SKM-1 treated with dmso at 0.1 percent for 144 hours (cell line): ENCODE measurements around the gene CLK2.

Experiments used
- DNase-seq: peaks from one replicate; lab custom pipeline; 2025; ENCODE audit not compliant: unreplicated experiment; lab: John Stamatoyannopoulos, UW

Gene CLK2

GRCh38 chr1:155273343-155274245 lies at the start of gene CLK2:
TSS of gene CLK2 (minus strand) at chr1:155273504. CDS start at chr1:155270977, 2,527 bp downstream.
- peak; percentile 98 for DNase-seq

GRCh38 chr1:155322571-155322952 lies 49.3 kb upstream of the CLK2 start:
- no peak for DNase-seq

DNA sequence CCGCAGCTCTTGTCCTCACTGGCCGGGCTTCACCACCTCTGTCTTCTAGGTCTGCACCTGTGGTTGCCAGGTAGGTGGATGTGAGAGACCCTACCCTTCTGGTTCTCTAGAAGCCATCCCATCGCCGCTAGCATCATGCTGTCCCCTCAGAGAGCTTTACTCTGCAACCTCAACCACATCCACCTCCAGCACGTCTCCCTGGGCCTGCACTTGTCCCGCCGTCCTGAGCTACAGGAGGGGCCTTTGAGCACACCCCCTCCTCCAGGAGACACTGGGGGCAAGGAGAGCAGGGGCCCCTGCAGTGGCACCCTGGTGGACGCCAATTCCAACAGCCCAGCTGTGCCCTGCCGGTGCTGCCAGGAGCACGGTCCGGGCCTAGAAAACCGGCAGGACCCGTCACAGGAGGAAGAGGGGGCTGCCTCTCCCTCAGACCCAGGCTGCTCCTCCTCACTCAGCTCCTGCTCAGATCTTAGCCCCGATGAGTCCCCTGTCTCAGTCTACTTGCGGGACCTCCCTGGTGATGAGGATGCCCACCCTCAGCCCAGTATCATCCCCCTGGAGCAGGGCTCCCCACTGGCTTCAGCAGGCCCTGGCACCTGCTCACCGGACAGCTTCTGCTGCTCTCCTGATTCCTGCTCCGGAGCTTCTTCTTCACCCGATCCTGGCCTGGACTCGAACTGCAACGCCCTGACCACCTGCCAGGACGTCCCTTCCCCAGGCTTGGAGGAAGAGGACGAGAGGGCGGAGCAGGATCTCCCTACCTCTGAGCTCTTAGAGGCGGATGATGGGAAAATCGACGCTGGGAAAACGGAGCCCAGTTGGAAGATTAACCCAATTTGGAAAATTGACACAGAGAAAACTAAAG lies 48.6 kb upstream of the CLK2 start:
- no peak for DNase-seq

DNA sequence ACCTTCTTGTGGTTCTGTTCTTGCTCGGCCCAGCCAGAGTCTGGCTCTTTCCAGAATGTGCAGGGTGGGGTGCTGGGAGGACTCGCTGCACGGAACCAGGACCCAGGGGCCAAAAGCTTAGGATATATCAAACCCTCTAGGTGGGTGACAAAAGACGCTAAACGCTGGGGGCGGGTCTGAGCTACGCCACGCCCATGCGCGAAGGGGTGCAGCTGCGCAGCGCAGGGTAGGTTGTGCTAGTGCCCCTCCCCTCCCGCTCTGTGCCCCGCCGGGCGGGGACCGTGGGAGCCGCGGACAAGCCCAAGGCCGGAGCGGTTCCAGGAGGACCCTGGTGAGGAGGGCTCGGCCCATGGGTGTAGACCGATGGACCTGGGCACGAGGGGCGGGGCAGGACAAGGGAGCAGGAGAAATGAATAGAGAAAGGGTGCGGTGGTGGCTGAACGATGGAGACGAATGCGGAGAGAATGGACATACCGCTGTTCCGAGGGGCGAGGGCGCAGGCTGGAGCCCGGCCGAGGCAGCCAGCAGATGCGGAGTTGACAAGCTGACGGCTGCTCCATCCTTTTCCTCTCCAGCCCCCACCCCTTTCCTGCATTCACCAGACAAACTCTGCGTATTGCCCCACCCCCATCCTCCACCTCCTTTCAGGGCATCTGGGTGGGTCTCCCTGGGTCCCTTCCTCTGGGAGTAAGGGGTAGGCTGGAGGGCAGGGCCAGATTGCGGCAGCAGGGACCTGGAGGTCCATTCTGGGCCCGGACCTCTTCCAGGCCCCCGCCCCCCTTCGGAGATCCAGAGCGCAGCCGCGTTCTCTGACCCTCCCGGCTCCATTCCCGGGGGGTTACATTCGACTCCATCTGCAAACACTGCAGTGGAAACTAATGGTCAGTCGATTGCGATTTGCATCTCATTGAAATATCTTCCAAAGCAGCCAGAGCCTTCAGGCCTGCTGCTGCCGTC lies 47.6 kb upstream of the CLK2 start, which contains the start of gene RUSC1:
TSS of gene RUSC1 (plus strand) at position 234 of the 957 bp plus-strand sequence. CDS start 880 bp downstream, outside the sequence.
- DNase-seq, result no peak

DNA sequence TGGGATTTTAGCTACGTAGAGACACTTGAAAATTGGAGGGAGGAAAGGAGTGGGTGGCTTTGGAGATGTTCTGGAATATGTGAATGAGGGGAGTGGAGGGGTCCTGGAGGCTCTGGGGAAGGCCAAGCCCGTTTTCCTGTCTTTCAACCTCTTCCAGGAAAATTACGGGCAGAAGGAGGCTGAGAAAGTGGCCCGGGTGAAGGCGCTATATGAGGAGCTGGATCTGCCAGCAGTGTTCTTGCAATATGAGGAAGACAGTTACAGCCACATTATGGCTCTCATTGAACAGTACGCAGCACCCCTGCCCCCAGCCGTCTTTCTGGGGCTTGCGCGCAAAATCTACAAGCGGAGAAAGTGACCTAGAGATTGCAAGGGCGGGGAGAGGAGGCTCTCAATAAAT lies 46.9 kb upstream of the CLK2 start:
- no peak for DNase-seq

DNA sequence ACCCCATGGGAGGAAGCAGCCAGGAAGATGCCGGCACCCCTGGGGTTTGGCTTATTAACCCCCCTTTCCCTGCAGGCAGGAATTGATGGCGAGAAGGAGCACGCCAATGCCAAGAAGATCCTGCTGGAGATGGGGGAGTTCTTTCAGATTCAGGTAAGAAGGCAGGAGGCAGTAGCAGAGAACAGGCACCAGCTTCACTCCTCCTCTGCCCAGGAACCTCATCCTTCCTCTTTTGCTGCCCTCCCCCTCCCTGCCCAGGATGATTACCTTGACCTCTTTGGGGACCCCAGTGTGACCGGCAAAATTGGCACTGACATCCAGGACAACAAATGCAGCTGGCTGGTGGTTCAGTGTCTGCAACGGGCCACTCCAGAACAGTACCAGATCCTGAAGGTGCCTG lies 46.2 kb upstream of the CLK2 start:
- DNase-seq, result no peak

GRCh38 chr1:155318082-155318481 lies 44.8 kb upstream of the CLK2 start:
- DNase-seq, result no peak

- no peak for DNase-seq
Measured at GRCh38 chr1:155316922-155317321, 43.6 kb upstream of the CLK2 start.

DNA sequence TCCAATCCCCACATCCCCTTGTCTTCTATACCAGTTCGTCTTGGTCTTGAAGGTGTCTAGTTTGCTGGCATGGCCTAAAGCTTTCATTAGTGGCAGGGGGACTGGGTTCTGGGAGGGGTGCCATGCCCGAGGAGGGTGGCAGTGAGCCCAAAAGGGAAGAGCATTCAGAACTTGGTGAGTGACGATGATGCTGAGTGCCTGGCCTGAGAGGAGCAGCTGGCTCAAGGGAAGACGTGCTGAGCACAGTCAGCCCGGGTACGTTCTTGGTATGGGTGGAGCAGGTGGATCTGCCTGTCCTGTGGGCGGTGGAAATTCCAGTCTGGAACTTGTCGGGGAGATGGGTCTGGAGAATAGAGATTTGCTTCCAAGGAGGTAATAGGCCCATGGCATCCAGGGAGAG lies 40.0 kb upstream of the CLK2 start:
- DNase-seq, result no peak

DNA sequence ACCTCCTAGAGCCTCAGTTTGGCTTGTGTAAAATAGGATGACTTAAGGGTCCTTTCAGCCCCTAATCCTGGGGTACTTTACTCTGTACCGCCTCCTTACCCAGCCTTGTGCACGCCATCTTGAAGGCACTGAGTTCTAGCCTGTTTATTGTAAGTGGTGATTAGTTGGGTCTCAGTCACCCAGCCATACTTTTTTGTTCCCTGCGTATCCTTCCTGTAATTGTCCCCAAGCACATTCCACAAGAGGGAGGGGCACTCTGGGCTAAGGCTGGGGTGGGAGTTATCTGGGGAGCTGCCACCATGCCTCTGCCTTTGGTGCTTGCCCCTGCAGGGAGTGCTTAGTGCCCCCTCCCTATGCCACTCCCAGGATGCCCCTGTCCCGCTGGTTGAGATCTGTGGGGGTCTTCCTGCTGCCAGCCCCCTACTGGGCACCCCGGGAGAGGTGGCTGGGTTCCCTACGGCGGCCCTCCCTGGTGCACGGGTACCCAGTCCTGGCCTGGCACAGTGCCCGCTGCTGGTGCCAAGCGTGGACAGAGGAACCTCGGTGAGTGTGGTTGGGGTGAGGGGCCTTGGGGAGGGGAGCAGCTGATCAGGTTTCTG lies 36.2 kb upstream of the CLK2 start:
- no peak for DNase-seq

DNA sequence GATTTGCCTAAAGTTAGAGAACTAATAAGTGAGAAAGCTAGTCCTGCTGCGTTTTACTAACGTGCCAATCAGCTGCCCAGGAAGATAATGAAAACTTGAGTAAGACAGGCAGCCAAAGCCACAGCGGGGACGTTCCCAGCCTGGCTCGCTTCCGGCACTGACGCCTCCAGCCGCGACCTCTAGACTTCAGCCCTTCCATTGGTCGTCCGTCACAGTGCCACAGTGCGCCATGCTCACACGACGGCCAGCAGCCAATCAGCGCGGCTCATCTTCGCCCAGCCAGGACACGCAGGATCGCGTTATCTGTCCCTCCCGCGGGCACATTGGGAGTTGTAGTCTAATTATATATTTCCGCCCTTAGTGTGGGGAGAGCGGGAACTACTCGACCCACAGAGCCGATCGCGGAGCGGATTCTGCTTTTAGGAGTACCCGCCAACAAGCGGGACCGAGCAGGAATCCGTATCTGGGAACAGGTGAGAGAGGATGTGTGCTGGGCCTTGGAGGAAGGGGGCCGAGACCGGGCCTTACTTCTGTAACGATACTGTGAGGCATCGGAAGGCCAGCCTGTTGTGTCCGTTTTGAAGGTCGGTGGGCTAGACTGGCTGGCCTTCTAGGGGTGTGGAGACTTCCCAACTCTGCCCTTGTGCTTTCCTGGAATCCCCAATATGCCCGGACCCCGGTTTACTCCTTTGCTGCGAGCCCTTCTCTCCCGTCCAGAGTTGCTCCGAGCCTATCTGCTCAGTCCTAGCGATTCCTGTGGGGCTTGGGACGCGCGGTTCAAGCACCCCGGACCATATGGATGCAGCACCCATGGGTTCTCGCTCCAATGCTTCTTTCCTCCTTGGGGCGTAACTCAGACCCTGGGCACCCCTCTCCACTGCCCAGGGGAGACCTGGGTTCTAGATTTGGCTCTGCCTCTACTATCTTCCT lies 35.5 kb upstream of the CLK2 start, which contains the start of gene FDPS:
TSS of gene FDPS (plus strand) at position 374 of the 930 bp plus-strand sequence. CDS start 924 bp downstream, outside the sequence.
- peak; percentile 100 for DNase-seq

- peak; percentile 25 for DNase-seq
Measured at GRCh38 chr1:155307247-155307740, 34.0 kb upstream of the CLK2 start.

- DNase-seq, result no peak
Measured at GRCh38 chr1:155305881-155306391, 32.6 kb upstream of the CLK2 start.

DNA sequence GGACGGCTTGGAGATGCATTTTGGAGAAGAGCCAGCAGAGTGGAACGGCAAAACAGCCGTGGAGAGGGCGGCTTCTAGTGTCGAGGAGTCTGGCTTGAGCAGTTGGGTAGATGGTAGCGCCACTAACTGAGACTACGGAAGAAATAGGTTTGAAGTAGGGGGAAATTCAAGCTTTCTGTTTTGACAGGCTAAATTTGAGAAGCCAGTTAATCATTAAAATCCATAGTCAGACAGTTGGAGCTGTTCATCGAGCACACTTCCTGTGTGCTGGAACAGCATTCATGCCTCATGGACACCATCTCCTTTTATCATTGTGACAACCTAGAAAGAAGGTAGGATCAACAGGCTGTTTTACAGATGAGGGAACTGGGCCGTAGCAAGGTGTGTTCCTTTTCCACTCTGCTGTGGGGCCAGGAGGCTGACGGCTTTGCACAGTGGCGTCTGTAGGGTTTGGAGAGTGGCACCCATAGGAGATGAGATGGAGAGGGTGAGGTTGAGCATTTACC lies 31.3 kb upstream of the CLK2 start:
- DNase-seq, result no peak

- no peak for DNase-seq
Measured at GRCh38 chr1:155301342-155301841, 28.1 kb upstream of the CLK2 start, which contains the start of gene PKLR. TSS of gene PKLR (minus strand) at chr1:155301438. CDS start at chr1:155301395, 43 bp downstream.

GRCh38 chr1:155300553-155301329 lies 27.4 kb upstream of the CLK2 start:
- DNase-seq, result no peak

- DNase-seq, result no peak
Measured at GRCh38 chr1:155300024-155300423, 26.7 kb upstream of the CLK2 start.
